LNCaP clone FGC (cell line): Measurements from ENCODE around the gene GJB6.

Source experiments
- DNase-seq: peaks from one replicate; pipeline ENCODE4 v3.0.0-alpha.2; 2011; ENCODE audit warnings: low read depth
- H3K4me3 ChIP-seq: 2 replicates; pipeline ENCODE4 v1.5.1; 2011; ENCODE audit warnings: mild to moderate bottlenecking, low read depth, low read length, control low read depth
- TF ChIP-seq, protein P1 (sequence below): IDR thresholded peaks from 2 replicates; pipeline ENCODE4 v1.5.1; 2012; ENCODE audit warnings: mild to moderate bottlenecking; ENCODE audit not compliant: control insufficient read depth, insufficient read depth; ENCODE audit errors: extremely low read depth

Gene GJB6

GRCh38 chr13:20188667-20189553 lies 43.2 kb downstream of the GJB6 start:
- no peak for DNase-seq
- TF ChIP-seq, protein P1, sequence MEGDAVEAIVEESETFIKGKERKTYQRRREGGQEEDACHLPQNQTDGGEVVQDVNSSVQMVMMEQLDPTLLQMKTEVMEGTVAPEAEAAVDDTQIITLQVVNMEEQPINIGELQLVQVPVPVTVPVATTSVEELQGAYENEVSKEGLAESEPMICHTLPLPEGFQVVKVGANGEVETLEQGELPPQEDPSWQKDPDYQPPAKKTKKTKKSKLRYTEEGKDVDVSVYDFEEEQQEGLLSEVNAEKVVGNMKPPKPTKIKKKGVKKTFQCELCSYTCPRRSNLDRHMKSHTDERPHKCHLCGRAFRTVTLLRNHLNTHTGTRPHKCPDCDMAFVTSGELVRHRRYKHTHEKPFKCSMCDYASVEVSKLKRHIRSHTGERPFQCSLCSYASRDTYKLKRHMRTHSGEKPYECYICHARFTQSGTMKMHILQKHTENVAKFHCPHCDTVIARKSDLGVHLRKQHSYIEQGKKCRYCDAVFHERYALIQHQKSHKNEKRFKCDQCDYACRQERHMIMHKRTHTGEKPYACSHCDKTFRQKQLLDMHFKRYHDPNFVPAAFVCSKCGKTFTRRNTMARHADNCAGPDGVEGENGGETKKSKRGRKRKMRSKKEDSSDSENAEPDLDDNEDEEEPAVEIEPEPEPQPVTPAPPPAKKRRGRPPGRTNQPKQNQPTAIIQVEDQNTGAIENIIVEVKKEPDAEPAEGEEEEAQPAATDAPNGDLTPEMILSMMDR = no peak

DNA sequence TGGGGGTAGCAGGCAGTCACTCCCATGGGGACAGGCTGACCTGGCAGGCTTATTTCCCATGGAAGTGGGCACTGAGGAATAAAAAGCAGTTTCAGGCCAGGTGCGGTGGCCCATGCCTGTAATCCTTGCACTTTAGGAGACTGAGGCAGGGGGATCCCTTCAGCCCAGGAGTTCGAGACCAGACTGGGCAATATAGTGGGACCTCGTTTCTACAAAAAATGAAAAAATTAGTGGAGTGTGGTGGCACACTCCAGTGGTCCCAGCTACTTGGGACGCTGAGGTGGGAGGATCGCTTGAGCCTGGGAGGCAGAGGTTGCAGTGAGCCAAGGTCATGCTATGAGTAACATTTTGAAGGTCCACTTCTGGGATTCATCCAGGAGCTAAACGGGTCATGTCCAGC lies 45.3 kb downstream of the GJB6 start:
- no peak overlapping the region for H3K4me3 ChIP-seq
- DNase-seq = no peak
- TF ChIP-seq, protein P1 = no peak

More at GRCh38 chr13:20188667-20189553, 43.2 kb downstream of the GJB6 start:
- no peak overlapping the region for H3K4me3 ChIP-seq

- DNase-seq = no peak
- TF ChIP-seq, protein P1 = no peak
- no peak overlapping the region for H3K4me3 ChIP-seq
Observed at GRCh38 chr13:20185366-20186056, 46.6 kb downstream of the GJB6 start.

DNA sequence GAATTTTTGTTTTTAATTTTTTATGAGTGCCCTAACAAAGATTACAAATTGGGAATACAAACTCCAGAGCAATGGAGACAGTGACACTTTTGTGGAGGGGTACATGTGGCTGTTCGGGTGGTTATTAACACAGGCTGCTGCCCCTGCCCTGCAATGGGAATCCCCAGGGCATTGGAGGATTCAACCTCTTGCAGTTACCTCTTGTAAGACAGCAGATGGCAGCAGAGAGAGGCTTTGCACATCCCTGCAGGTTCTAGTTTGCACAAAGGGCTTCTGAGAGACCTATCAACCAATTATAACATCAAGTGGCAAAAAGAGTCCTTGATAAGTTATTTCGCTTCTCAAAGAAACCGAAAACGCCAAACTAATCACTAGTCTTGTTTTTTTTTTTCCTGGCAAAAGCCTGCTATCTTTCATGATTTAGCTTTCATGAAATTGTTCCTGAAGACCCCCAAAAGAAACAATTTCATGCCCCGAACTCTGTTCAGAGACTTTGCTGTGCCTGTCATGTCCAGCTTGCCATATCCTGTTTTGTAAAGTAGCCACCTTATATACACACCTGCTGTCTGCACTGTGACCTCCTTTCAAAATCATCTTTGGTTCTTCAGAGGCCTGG lies 49.8 kb downstream of the GJB6 start:
- TF ChIP-seq, protein P1 = peak; percentile 78
- no peak for DNase-seq
- no peak overlapping the region for H3K4me3 ChIP-seq

DNA sequence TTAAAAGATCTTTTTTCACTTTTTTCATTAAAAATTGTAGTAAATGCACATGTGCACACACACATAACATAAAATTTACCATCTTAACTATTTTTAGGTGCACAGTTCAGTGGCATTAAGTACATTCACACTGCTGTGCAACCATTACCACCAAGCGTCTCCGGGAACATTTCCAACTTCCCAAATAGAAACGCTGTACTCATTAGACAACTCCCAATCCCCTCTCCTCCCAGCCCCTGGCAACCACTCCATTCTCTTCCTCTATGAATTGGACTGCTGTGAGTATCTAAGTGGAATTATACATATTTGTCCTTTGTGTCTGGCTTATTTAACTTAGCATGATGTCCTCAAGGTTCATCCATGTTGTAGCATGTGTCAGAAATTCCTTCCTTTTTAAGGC lies 50.9 kb downstream of the GJB6 start:
- no peak overlapping the region for H3K4me3 ChIP-seq
- DNase-seq = no peak
- TF ChIP-seq, protein P1 = no peak

DNA sequence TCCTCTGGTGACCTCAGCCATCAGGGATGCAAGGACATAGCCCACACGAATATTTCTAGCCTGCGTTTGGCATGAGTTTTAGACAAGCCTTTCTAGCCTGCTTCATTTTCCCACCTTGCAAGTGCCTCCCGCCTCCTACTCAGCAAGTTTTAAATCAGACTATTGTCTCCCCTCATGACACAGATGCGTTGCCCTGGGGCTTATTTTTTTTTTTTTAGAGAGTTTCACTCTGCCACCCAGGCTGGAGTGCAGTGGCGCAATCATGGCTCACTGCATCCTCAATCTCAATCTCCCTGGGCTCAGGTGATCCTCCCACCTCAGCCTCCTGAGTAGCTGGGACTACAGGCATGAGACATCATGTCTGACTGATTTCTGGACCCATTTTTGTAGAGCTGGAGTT lies 54.0 kb downstream of the GJB6 start:
- TF ChIP-seq, protein P1 = no peak
- no peak for DNase-seq
- no peak overlapping the region for H3K4me3 ChIP-seq
